ENCODE data around the gene C12orf75.
"Not testable (repeated sequence)": the region's sequence is repeated elsewhere in the genome, so short reads cannot be mapped to it uniquely, and the experiment has no call there.

Gene C12orf75

DNA sequence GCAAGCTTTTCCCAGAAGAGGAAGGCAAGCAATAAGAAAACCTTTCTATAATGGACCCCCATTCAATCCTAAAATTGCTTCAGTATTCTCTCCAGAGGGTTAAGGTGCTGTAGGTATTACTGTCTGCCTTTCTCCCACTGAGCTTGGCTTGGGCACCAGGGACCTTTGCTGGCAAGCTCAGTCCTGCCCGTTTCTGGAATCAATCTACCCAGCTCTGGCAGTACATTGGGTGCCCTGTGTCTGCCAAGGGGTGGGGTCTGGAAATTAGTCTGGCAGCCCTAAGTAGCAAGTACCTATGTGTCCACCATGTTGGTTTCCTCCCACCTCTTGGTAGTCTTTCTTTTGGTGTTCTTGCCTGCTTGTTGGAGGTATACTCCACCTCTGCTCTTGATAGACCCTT, 72.6 kb downstream of the C12orf75 start:
- Histone ChIP-seq H3K9me3 (ENCODE audit: control insufficient read depth, low read length) (no peaks in the 10 kb centered on the region), H3K4me3 (ENCODE audit: insufficient read depth, low read depth, low read length, poor library complexity, severe bottlenecking) (no peak overlapping the region), H3K4me1 (ENCODE audit: control insufficient read depth, insufficient read depth, low read length, poor library complexity, severe bottlenecking) (no peaks in the 10 kb centered on the region), H3K27ac (ENCODE audit: insufficient read depth, low read length, poor library complexity, severe bottlenecking) (no peak overlapping the region), H3K36me3 (ENCODE audit: control insufficient read depth, insufficient read depth, low read length) (no peaks in the 10 kb centered on the region), H3K27me3 (replicated peaks; ENCODE audit: control insufficient read depth, insufficient read depth, low read length, poor library complexity, severe bottlenecking) (no peaks in the 10 kb centered on the region)
- no peak for DNase-seq

DNA sequence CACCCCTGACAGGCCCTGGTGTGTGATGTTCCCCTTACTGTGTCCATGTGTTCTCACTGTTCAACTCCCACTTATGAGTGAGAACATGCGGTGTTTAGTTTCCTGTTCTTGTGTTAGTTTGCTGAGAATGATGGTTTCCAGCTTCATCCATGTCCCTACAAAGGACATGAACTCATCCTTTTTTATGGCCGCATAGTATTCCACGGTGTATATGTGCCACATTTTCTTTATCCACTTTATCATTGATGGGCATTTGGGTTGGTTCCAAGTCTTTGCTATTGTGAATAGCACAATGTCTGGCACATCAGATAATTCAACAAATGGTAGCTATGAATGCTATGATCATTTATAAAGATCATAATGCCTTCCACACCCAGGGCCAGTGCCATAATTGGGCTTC, 73.6 kb downstream of the C12orf75 start:
- not testable (repeated sequence) for H3K27ac ChIP-seq (ENCODE audit: insufficient read depth, low read length, poor library complexity, severe bottlenecking); DNase-seq; H3K27me3 ChIP-seq (replicated peaks; ENCODE audit: control insufficient read depth, insufficient read depth, low read length, poor library complexity, severe bottlenecking); H3K4me1 ChIP-seq (ENCODE audit: control insufficient read depth, insufficient read depth, low read length, poor library complexity, severe bottlenecking); H3K36me3 ChIP-seq (ENCODE audit: control insufficient read depth, insufficient read depth, low read length); H3K9me3 ChIP-seq (ENCODE audit: control insufficient read depth, low read length); H3K4me3 ChIP-seq (ENCODE audit: insufficient read depth, low read depth, low read length, poor library complexity, severe bottlenecking)

GRCh38 chr12:105406497-105406896, 76.0 kb downstream of the C12orf75 start:
- no peaks in the 10 kb centered on the region for H3K27me3 ChIP-seq (replicated peaks; ENCODE audit: control insufficient read depth, insufficient read depth, low read length, poor library complexity, severe bottlenecking)
- no peak overlapping the region for H3K4me3 ChIP-seq (ENCODE audit: insufficient read depth, low read depth, low read length, poor library complexity, severe bottlenecking)
- peaks cover 15% of the 10 kb centered on the region for H3K4me1 ChIP-seq (ENCODE audit: control insufficient read depth, insufficient read depth, low read length, poor library complexity, severe bottlenecking)
- no peaks in the 10 kb centered on the region for H3K9me3 ChIP-seq (ENCODE audit: control insufficient read depth, low read length)
- H3K27ac ChIP-seq (ENCODE audit: insufficient read depth, low read length, poor library complexity, severe bottlenecking) = no peak overlapping the region
- H3K36me3 ChIP-seq (ENCODE audit: control insufficient read depth, insufficient read depth, low read length) = no peaks in the 10 kb centered on the region
- no peak for DNase-seq

- Histone ChIP-seq H3K4me1 (ENCODE audit: control insufficient read depth, insufficient read depth, low read length, poor library complexity, severe bottlenecking) (peaks cover 15% of the 10 kb centered on the region), H3K36me3 (ENCODE audit: control insufficient read depth, insufficient read depth, low read length) (no peaks in the 10 kb centered on the region), H3K27ac (ENCODE audit: insufficient read depth, low read length, poor library complexity, severe bottlenecking) (no peak overlapping the region), H3K27me3 (replicated peaks; ENCODE audit: control insufficient read depth, insufficient read depth, low read length, poor library complexity, severe bottlenecking) (no peaks in the 10 kb centered on the region), H3K4me3 (ENCODE audit: insufficient read depth, low read depth, low read length, poor library complexity, severe bottlenecking) (no peak overlapping the region), H3K9me3 (ENCODE audit: control insufficient read depth, low read length) (no peaks in the 10 kb centered on the region)
- DNase-seq = no peak
Observed at GRCh38 chr12:105409279-105409678, 78.8 kb downstream of the C12orf75 start.

DNA sequence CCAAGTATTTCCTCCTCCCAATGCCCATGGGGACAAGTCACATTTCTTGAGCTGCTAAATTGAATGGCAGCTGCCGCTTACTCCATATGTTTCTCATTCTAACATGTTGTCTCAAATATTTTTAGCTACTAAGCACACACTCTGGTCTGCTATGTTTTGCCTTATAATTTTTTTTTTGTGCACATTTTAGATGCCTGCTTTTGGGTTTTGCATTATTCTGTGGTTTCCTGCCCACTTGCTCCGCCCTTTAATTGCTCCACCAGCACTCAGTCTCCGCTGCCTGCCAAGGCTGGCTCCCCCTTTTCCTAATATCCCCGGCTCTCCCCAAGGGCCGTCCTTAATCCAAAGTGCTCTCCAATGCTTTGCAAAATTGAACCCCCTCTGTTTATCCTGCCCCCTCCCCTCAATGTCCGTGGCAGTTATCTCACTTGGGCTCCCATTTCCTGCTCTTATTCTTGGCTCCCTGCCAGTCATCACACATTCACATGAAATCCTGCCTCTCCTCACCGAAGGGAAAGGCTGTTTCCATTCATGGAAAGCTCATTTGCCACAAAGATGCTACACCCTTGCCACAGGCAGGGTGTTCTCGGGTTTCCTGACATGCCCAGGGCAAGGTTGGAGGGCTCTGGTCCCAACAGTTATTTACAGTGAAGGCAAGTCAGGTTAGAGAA, 79.4 kb downstream of the C12orf75 start:
- no peaks in the 10 kb centered on the region for H3K9me3 ChIP-seq (ENCODE audit: control insufficient read depth, low read length)
- peaks cover 15% of the 10 kb centered on the region for H3K4me1 ChIP-seq (ENCODE audit: control insufficient read depth, insufficient read depth, low read length, poor library complexity, severe bottlenecking)
- no peak for DNase-seq
- peak overlapping the region; percentile 44 for H3K4me3 ChIP-seq (ENCODE audit: insufficient read depth, low read depth, low read length, poor library complexity, severe bottlenecking)
- no peak overlapping the region for H3K27ac ChIP-seq (ENCODE audit: insufficient read depth, low read length, poor library complexity, severe bottlenecking)
- H3K36me3 ChIP-seq (ENCODE audit: control insufficient read depth, insufficient read depth, low read length) = no peaks in the 10 kb centered on the region
- no peaks in the 10 kb centered on the region for H3K27me3 ChIP-seq (replicated peaks; ENCODE audit: control insufficient read depth, insufficient read depth, low read length, poor library complexity, severe bottlenecking)

DNA sequence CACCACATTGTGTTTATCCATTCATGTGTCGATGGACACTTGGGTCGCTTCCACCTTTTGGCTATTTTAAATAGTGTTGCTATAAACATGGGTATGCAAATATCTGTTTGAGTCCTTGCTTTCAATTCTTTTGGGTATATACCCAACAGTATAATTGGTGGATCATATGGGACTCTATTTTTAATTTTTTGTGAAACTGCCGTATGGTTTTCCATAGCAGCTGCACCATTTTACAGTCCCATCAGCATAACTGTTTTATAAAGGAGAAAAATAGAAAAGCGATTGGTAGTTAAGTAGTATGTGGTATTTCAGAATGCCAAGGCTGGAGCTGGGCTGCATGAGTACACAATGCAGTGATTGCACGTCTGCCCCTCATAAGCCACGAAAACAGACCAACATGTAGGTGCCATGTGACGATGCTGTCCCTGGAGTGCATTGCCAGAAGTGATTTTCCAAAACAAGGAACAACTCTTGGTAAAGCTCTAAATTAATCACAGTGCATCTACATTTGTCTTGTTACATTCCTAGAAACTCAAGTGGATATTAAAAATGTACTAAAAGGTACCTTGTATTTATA, 83.5 kb downstream of the C12orf75 start:
- H3K27ac ChIP-seq (ENCODE audit: insufficient read depth, low read length, poor library complexity, severe bottlenecking) = no peak overlapping the region
- H3K9me3 ChIP-seq (ENCODE audit: control insufficient read depth, low read length) = no peaks in the 10 kb centered on the region
- H3K4me1 ChIP-seq (ENCODE audit: control insufficient read depth, insufficient read depth, low read length, poor library complexity, severe bottlenecking) = peaks cover 15% of the 10 kb centered on the region
- no peaks in the 10 kb centered on the region for H3K36me3 ChIP-seq (ENCODE audit: control insufficient read depth, insufficient read depth, low read length)
- no peak for DNase-seq
- no peak overlapping the region for H3K4me3 ChIP-seq (ENCODE audit: insufficient read depth, low read depth, low read length, poor library complexity, severe bottlenecking)
- H3K27me3 ChIP-seq (replicated peaks; ENCODE audit: control insufficient read depth, insufficient read depth, low read length, poor library complexity, severe bottlenecking) = no peaks in the 10 kb centered on the region

DNA sequence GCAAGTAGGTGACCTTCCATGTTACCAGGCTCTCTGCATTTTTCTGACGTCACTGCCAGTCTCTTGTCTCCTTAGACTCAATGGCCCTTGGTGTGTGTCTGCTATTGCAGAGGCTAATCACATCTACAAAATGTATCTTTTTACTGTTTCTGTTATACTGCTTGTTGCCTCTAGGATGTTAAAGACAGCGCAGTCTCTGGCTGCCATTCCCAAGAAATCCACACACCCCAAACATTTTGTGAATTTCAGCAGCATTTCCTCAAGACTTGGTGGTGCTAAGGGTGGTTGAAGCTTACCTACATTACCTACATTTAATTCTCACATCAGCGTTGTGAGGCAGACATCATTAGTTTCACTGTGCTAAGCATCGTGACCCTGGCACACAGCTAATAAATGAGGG, 87.2 kb downstream of the C12orf75 start:
- no peaks in the 10 kb centered on the region for H3K27me3 ChIP-seq (replicated peaks; ENCODE audit: control insufficient read depth, insufficient read depth, low read length, poor library complexity, severe bottlenecking)
- no peaks in the 10 kb centered on the region for H3K36me3 ChIP-seq (ENCODE audit: control insufficient read depth, insufficient read depth, low read length)
- no peak overlapping the region for H3K4me3 ChIP-seq (ENCODE audit: insufficient read depth, low read depth, low read length, poor library complexity, severe bottlenecking)
- H3K4me1 ChIP-seq (ENCODE audit: control insufficient read depth, insufficient read depth, low read length, poor library complexity, severe bottlenecking) = no peaks in the 10 kb centered on the region
- DNase-seq = no peak
- no peaks in the 10 kb centered on the region for H3K9me3 ChIP-seq (ENCODE audit: control insufficient read depth, low read length)
- no peak overlapping the region for H3K27ac ChIP-seq (ENCODE audit: insufficient read depth, low read length, poor library complexity, severe bottlenecking)

GRCh38 chr12:105418229-105418628, 87.7 kb downstream of the C12orf75 start:
- no peaks in the 10 kb centered on the region for H3K27me3 ChIP-seq (replicated peaks; ENCODE audit: control insufficient read depth, insufficient read depth, low read length, poor library complexity, severe bottlenecking)
- no peaks in the 10 kb centered on the region for H3K9me3 ChIP-seq (ENCODE audit: control insufficient read depth, low read length)
- no peak overlapping the region for H3K27ac ChIP-seq (ENCODE audit: insufficient read depth, low read length, poor library complexity, severe bottlenecking)
- H3K4me3 ChIP-seq (ENCODE audit: insufficient read depth, low read depth, low read length, poor library complexity, severe bottlenecking) = no peak overlapping the region
- DNase-seq = no peak
- no peaks in the 10 kb centered on the region for H3K4me1 ChIP-seq (ENCODE audit: control insufficient read depth, insufficient read depth, low read length, poor library complexity, severe bottlenecking)
- H3K36me3 ChIP-seq (ENCODE audit: control insufficient read depth, insufficient read depth, low read length) = no peaks in the 10 kb centered on the region

DNA sequence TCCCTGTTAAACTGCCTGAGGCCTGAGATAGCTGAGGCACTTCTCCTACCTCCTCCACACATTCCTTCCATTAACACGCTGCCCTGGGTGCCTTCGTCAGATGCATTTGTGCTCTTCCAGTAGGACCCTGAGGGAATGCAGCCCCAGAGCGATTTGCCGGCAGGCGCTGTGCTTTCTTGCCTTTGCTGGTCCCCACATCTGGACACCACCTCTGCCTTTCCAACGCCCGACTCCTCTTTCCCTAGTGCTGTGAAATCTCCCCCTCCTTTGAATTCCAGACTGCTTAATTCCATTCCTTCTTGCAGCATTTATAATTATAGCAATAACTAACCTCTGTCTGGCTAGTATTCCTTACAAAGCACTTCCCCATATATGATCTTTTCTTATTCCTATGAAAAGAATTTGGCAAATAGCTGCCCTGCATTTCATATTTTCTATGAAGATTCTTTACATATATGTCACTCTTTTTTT, 88.4 kb downstream of the C12orf75 start:
- Histone ChIP-seq H3K4me3 (ENCODE audit: insufficient read depth, low read depth, low read length, poor library complexity, severe bottlenecking) (no peak overlapping the region), H3K9me3 (ENCODE audit: control insufficient read depth, low read length) (no peaks in the 10 kb centered on the region), H3K4me1 (ENCODE audit: control insufficient read depth, insufficient read depth, low read length, poor library complexity, severe bottlenecking) (no peaks in the 10 kb centered on the region), H3K27me3 (replicated peaks; ENCODE audit: control insufficient read depth, insufficient read depth, low read length, poor library complexity, severe bottlenecking) (no peaks in the 10 kb centered on the region), H3K36me3 (ENCODE audit: control insufficient read depth, insufficient read depth, low read length) (no peaks in the 10 kb centered on the region), H3K27ac (ENCODE audit: insufficient read depth, low read length, poor library complexity, severe bottlenecking) (no peak overlapping the region)
- DNase-seq = no peak

DNA sequence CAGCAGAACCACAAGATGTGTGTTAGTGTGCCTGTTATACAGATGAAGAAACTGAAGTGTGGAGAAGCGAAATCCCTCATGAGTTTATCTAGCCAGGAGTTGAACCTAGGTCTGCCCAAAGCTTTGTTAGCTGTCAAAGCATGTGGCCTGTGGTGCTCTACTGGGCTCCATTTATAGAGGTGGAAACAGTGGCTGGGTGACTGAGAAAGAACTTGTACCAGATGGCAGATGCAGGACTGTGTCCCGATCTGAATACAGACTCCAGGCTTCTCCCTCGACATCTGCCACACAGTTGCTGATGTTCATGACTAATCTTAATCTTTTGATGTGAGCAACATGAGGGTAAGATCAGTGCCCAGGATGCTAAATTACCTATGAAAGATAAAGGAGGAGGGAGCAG, 89.1 kb downstream of the C12orf75 start:
- Histone ChIP-seq H3K4me1 (ENCODE audit: control insufficient read depth, insufficient read depth, low read length, poor library complexity, severe bottlenecking) (no peaks in the 10 kb centered on the region), H3K36me3 (ENCODE audit: control insufficient read depth, insufficient read depth, low read length) (no peaks in the 10 kb centered on the region), H3K27ac (ENCODE audit: insufficient read depth, low read length, poor library complexity, severe bottlenecking) (no peak overlapping the region), H3K4me3 (ENCODE audit: insufficient read depth, low read depth, low read length, poor library complexity, severe bottlenecking) (no peak overlapping the region), H3K27me3 (replicated peaks; ENCODE audit: control insufficient read depth, insufficient read depth, low read length, poor library complexity, severe bottlenecking) (no peaks in the 10 kb centered on the region), H3K9me3 (ENCODE audit: control insufficient read depth, low read length) (no peaks in the 10 kb centered on the region)
- no peak for DNase-seq
